COR-L47 (cell line): ENCODE data around the gene TIRAP.

Experiments
- DNase-seq: peaks from one replicate; lab custom pipeline; 2025; lab: John Stamatoyannopoulos, UW

TIRAP gene

GRCh38 chr11:126327281-126328000, 44.5 kb downstream of the TIRAP start:
- DNase-seq, result no peak

DNA sequence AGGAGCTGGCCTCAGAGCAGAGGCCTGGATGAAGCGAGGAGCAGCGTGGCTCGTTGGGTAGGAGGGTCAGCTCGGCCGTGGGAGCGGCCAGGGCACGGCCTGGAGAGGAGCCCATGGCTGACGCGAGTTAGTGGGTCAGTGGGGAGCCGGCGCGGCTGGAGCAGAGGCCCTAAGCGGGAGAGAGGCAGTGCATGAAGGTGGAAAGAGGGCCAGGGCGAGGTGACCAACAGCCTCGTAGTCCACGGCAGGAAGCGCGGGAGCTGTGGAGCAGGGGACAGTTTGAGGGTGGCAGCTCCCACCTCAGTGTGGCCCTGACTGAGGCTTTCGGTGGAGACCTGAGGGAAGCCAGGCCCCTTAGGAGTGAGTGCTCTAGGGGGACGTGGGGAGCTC, 45.1 kb downstream of the TIRAP start:
- DNase-seq, result no peak

DNA sequence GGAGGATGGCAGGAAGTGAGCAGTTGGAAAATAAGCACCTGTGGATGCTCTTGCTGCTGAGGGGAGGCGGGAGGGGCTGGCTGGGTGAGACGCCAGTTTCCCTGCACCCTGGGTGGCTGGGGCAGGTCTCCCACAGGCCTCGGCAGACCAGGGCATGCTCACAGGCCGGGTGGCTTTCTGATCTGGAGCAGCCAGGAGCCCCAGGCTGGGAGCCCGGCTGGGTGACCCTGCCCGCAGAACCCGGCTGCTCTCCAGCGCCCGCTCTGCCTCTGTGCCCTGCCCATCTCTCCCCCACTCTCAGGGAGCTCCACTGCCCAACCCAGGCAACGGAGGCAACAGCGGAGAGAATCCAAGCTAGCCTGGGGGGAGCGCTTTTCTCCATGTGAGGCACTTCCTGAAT, 45.6 kb downstream of the TIRAP start:
- no peak for DNase-seq

- no peak for DNase-seq
Measured at GRCh38 chr11:126328938-126329643, 46.2 kb downstream of the TIRAP start.

DNA sequence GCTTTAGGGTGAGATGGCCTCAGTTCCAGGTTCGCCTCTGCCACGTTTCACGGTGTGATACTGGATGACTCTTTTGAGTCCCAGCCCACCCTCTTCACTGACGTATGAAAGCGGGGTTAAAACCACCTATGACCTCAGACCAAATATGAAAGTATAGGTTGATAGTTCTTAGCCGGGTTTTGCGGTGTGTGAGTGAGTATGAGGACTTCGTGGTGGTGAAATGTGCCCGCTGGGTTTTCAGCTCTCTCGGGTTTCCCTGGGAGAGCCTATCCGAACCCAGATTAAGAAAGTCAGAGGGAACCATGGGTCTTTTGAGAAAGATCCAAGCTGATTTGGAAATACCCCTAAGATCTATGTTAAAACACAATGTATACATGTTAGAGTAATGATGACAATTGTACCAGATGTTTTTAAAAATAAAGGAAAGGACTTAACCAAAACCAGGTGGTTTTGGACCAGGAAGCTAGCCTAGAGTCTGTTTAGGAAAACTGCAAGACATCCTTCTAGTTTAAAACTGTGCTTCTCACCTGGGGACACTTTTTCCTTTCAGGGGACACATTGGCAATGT, 46.8 kb downstream of the TIRAP start:
- no peak for DNase-seq

- DNase-seq, result no peak
Measured at GRCh38 chr11:126331286-126331685, 48.4 kb downstream of the TIRAP start.

- DNase-seq, result no peak
Measured at GRCh38 chr11:126332221-126332711, 49.4 kb downstream of the TIRAP start.

GRCh38 chr11:126333142-126333541, 50.2 kb downstream of the TIRAP start:
- no peak for DNase-seq

GRCh38 chr11:126334659-126335462, 52.0 kb downstream of the TIRAP start:
- no peak for DNase-seq

GRCh38 chr11:126335463-126335760, 52.5 kb downstream of the TIRAP start:
- no peak for DNase-seq

DNA sequence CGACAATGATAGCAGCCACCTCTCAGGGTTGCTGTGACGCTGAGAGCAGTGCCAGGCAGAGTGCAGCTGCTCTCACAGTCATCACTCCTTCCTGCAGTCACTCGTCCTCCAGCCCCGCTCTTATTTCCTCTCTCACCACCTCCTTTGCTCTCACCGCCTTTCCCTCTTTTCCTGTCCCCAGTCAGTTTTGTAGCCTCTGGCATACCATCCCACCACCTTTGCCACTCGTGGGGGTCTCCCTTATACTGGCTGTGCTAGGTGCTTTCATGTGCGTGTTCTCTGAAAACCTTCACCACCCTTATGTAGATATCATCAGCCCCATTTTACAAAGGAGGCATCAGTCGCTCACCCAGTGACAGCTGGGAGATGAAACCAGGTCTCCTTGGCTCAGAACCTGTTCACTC, 53.2 kb downstream of the TIRAP start:
- no peak for DNase-seq

- DNase-seq, result no peak
Measured at GRCh38 chr11:126336671-126337101, 53.8 kb downstream of the TIRAP start.

- DNase-seq, result no peak
Measured at GRCh38 chr11:126337126-126337473, 54.2 kb downstream of the TIRAP start.

GRCh38 chr11:126337474-126338241, 54.8 kb downstream of the TIRAP start:
- DNase-seq, result no peak

GRCh38 chr11:126338346-126339055, 55.6 kb downstream of the TIRAP start:
- no peak for DNase-seq

GRCh38 chr11:126339073-126339862, 56.4 kb downstream of the TIRAP start:
- no peak for DNase-seq

- DNase-seq, result no peak
Measured at GRCh38 chr11:126339863-126340434, 57.1 kb downstream of the TIRAP start.

- DNase-seq, result no peak
Measured at GRCh38 chr11:126340960-126341606, 58.2 kb downstream of the TIRAP start.

DNA sequence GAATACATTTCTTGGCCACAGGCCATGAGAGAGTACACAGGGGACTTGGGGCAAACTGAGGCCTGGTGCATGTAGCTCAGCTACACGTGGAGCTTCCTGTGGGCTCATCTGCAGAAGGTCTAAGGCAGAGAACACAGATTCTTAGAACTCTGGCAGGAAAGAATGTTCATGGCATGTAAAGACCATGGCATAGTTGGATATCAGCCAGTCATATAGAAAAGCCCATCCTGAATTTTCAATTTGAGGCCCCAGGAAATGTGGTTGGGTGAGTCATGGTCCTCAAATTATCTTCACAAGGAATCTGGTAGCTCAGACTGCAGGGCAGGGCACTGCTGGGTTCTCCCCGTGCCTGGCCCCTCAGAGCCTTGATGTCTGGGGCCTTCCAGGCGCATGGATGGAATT, 58.9 kb downstream of the TIRAP start:
- no peak for DNase-seq
